Measurements from ENCODE around the gene CDC42EP1.

Gene CDC42EP1

GRCh38 chr22:37561212-37562048 lies 1.1 kb downstream of the CDC42EP1 start:
- no peak for DNase-seq

- no peak for DNase-seq
Measured at GRCh38 chr22:37562049-37562875, 2.0 kb downstream of the CDC42EP1 start.

- DNase-seq, result no peak
Measured at GRCh38 chr22:37563153-37564081, 3.1 kb downstream of the CDC42EP1 start.

- no peak for DNase-seq
Measured at GRCh38 chr22:37564111-37564711, 3.9 kb downstream of the CDC42EP1 start.

- no peak for DNase-seq
Measured at GRCh38 chr22:37565830-37566229, 5.5 kb downstream of the CDC42EP1 start.

GRCh38 chr22:37566329-37566837 lies 6.1 kb downstream of the CDC42EP1 start:
- DNase-seq, result no peak

GRCh38 chr22:37566903-37567798 lies 6.9 kb downstream of the CDC42EP1 start:
- DNase-seq, result peak; percentile 45

DNA sequence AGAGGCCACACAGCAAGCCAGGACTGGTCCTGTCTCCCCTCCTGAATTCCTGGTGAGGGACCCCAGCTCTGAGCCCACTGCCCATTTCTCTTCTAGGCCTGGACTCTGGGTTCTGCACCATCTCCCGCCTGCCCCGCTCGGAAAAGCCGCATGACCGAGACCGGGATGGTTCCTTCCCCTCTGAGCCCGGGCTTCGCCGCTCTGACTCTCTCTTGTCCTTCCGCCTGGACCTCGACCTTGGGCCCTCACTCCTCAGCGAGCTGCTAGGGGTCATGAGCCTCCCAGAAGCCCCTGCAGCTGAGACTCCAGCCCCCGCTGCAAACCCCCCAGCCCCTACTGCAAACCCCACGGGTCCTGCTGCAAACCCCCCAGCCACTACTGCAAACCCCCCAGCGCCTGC lies 7.7 kb downstream of the CDC42EP1 start:
- no peak for DNase-seq

DNA sequence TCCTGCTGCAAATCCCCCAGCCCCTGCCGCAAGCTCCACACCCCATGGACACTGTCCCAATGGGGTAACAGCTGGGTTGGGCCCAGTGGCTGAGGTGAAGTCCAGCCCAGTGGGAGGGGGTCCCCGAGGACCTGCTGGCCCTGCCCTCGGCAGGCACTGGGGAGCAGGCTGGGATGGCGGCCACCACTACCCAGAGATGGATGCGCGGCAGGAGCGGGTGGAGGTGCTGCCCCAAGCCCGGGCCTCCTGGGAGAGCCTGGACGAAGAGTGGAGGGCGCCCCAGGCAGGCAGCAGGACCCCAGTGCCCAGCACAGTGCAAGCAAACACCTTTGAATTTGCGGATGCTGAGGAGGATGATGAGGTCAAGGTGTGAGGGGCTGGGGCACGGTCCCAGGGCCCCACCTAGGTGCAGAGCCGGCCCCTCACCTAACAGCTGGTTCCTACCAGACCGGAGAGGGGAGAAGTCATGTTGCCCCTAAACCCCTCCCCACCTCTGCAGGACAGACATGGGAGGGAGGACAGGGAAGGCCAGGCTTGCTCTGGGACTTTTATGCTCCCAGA lies 8.2 kb downstream of the CDC42EP1 start:
- DNase-seq, result no peak

- DNase-seq, result no peak
Measured at GRCh38 chr22:37569009-37569920, 9.0 kb downstream of the CDC42EP1 start.

DNA sequence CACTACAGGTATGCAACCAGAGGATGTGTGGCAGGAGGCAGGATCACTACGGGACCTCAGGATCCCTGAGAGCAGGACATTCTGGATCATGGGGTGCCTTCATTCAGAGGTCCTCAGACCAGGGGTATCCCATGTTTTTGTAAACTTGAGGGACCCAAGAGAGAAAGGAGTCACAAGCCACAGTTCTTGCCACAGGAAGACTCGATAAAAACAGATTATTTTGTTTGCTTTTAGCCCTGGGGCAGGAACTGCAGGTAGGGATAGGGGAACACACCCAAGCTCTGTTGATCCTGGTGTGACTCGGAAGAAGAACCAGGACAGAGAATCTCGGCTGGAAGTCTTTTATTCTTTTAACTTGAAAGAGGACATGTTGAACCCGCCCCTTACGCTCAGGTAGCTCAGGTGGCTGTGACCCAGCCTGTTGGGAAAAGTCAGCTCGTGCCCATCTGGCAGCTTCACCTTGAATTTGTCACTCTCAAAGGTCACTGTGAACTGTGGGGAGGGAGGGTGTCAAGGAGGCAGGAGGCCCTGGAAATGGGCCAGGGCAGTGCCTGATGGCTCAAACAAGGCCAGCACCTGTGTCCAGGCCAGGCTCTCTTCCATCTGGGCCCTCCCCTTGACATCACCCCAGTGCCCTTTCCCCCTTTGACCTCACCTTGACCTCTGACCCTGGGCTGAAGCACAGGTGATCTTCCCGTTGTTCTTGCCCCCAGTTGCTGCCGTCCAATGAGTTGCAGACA lies 9.8 kb downstream of the CDC42EP1 start:
- DNase-seq, result no peak

DNA sequence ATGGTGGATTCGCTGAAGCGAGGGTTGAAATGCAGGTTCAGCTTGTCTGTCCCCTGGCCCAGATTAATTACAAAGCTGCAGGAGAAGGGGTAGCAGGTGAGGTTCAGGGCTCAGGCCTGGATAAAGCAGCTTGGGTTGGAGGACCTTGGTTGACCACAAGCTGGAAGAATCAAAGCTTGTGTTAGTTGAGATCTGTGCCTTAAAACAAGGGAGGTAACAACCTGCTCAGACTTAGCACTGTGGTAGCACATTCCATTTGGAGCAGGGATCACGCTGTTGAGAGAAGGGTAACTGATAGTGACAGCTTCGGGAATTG lies 10.3 kb downstream of the CDC42EP1 start:
- DNase-seq, result no peak

GRCh38 chr22:37571258-37571991 lies 11.1 kb downstream of the CDC42EP1 start:
- no peak for DNase-seq

DNA sequence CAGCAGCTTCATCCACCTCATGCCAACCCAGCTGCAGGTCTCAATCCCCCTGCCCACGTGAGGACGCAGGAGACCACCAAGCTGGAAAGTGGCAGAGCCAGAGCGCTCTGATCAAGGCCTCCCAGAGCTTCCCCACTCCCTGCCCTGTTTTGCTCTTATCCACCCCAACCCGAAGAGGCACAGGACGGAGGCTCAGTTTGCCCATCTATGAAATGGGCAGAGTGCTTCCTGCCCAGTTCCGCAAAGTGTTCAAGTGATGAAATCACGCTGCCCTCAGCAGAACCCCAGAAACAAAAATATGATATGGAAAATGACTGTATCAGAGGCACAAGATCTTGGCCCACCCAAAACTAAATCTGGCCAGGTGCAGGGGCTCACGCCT lies 11.7 kb downstream of the CDC42EP1 start:
- DNase-seq, result no peak

DNA sequence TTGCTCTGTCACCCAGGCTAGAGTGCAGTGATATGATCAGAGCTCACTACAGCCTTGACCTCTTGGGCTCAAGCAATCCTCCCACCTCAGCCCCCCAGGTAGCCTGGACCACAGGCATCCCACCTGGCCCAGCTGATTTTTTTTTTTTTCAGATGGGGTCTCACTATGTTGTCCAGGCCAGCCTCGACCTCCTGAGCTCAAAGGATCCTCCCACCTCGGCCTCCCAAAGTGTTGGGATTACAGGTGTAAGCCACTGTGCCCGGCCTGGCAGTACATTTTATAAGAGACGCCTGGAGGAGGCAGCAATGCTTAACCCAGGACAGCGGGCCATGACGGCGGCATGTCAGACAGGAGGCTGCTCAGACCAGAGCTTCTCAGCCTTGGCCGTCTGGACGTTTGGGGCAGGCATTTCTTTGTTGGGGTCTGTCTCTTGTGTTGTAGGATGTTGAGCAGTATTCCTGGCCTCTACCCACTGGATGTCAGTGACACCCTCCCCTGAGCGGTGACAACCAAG lies 15.3 kb downstream of the CDC42EP1 start:
- DNase-seq, result no peak

DNA sequence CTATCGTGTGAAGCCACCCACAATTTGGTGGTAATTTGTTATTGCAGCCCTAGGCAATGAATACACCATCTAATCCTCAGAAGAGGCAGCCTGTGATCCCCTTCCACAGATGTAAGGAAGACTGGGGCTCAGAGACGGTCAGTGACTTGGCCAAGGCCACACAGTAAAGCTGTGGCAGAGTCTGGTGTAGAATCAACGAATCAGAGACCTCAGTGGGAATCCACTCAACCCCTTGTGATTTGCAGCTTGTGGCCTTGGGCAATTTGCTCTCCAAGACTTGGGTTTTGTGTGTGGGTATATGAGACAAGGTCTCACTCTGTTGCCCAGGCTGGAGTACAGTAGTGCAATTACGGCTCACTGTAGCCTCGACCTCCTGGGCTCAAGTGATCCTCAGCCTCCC lies 17.7 kb downstream of the CDC42EP1 start:
- no peak for DNase-seq

- DNase-seq, result no peak
Measured at GRCh38 chr22:37581504-37581903, 21.2 kb downstream of the CDC42EP1 start.

- no peak for DNase-seq
Measured at GRCh38 chr22:37582526-37582925, 22.2 kb downstream of the CDC42EP1 start.

Data from NCI-H510A treated with DMSO at 0.1 percent for 48 hours (cell line).